ENCODE data around the gene PREX1.
"Not testable (repeated sequence)": the region's sequence is repeated elsewhere in the genome, so short reads cannot be mapped to it uniquely, and the experiment has no call there.

PREX1 gene

GRCh38 chr20:48875233-48875913 lies 47.6 kb upstream of the PREX1 start:
- no peaks in the 10 kb centered on the region for H3K36me3 ChIP-seq (ENCODE audit: insufficient read depth)
- no peaks in the 10 kb centered on the region for H3K79me2 ChIP-seq (ENCODE audit: insufficient read depth, low read depth)
- no peak overlapping the region for H3K4me2 ChIP-seq
- no peaks in the 10 kb centered on the region for H3K4me1 ChIP-seq (ENCODE audit: low read depth, poor library complexity, severe bottlenecking)
- H2AFZ ChIP-seq (ENCODE audit: low read depth): no peak overlapping the region
- H3K4me3 ChIP-seq (IDR thresholded peaks at IDR 0.05; ENCODE audit: insufficient read depth, low read depth, low read length): no peak overlapping the region
- no peaks in the 10 kb centered on the region for H3K27me3 ChIP-seq (ENCODE audit: insufficient read depth, low read depth)
- H3K9ac ChIP-seq: no peak overlapping the region
- H4K20me1 ChIP-seq (ENCODE audit: insufficient read depth): no peaks in the 10 kb centered on the region
- TF ChIP-seq CTCF (conservative IDR thresholded peaks at IDR 0.05; ENCODE audit: low read depth, low read length): no peak
- H3K27ac ChIP-seq: no peak overlapping the region

DNA sequence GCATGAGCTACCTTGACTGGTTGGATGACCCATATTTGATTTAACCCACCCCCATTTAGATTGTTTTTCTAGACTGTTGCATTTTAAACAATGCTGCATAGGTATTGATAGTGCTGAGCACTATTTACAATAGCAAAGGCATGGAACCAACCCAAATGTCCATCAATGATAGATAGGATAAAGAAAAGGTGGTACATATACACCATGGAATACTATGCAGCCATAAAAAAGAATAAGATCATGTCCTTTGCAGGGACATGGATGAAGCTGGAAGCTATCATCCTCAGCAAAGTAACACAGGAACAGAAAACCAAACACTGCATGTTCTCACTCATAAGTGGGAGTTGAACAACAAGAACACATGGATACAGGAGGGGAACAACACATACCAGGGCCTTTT lies 41.6 kb upstream of the PREX1 start:
- H3K4me1 ChIP-seq (ENCODE audit: low read depth, poor library complexity, severe bottlenecking); H3K4me3 ChIP-seq (IDR thresholded peaks at IDR 0.05; ENCODE audit: insufficient read depth, low read depth, low read length); H3K27me3 ChIP-seq (ENCODE audit: insufficient read depth, low read depth); H3K9ac ChIP-seq; H2AFZ ChIP-seq (ENCODE audit: low read depth); H3K27ac ChIP-seq; H3K36me3 ChIP-seq (ENCODE audit: insufficient read depth); H3K4me2 ChIP-seq; H4K20me1 ChIP-seq (ENCODE audit: insufficient read depth); H3K79me2 ChIP-seq (ENCODE audit: insufficient read depth, low read depth): not testable (repeated sequence)

DNA sequence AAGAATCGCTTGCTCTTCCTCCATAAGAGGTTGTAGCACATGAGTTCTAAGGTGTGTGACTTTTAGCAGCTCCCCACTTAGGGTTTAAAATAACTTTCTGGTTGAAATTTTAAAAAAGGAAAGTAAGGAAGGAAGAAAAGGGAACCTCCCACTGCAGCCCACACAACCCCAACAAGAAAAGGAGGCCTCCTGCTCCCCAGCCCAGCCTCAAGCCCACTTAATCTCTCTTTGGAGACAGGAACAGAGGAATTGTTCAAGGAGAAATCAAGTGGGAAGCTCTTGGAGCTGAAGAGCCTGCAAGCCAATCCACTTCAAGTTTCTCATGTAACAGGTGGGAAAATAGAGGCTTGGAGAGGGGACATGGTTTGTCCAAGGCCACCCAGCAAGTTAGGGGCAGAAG lies 39.1 kb upstream of the PREX1 start:
- H3K27ac ChIP-seq: no peak overlapping the region
- H2AFZ ChIP-seq (ENCODE audit: low read depth): no peak overlapping the region
- H3K36me3 ChIP-seq (ENCODE audit: insufficient read depth): no peaks in the 10 kb centered on the region
- H4K20me1 ChIP-seq (ENCODE audit: insufficient read depth): no peaks in the 10 kb centered on the region
- no peak for TF ChIP-seq CTCF (conservative IDR thresholded peaks at IDR 0.05; ENCODE audit: low read depth, low read length)
- H3K9ac ChIP-seq: no peak overlapping the region
- H3K4me3 ChIP-seq (IDR thresholded peaks at IDR 0.05; ENCODE audit: insufficient read depth, low read depth, low read length): no peak overlapping the region
- H3K4me1 ChIP-seq (ENCODE audit: low read depth, poor library complexity, severe bottlenecking): no peaks in the 10 kb centered on the region
- no peaks in the 10 kb centered on the region for H3K79me2 ChIP-seq (ENCODE audit: insufficient read depth, low read depth)
- no peak overlapping the region for H3K4me2 ChIP-seq
- H3K27me3 ChIP-seq (ENCODE audit: insufficient read depth, low read depth): peaks cover 3% of the 10 kb centered on the region; the same call in 1 of the 2 replicates

- no peak for TF ChIP-seq CTCF (conservative IDR thresholded peaks at IDR 0.05; ENCODE audit: low read depth, low read length)
- Histone ChIP-seq H3K27me3 (ENCODE audit: insufficient read depth, low read depth) (peaks cover 3% of the 10 kb centered on the region; the same call in 1 of the 2 replicates), H3K36me3 (ENCODE audit: insufficient read depth) (no peaks in the 10 kb centered on the region), H2AFZ (ENCODE audit: low read depth) (no peak overlapping the region), H3K4me2 (no peak overlapping the region), H3K27ac (no peak overlapping the region), H4K20me1 (ENCODE audit: insufficient read depth) (no peaks in the 10 kb centered on the region), H3K79me2 (ENCODE audit: insufficient read depth, low read depth) (no peaks in the 10 kb centered on the region), H3K4me3 (IDR thresholded peaks at IDR 0.05; ENCODE audit: insufficient read depth, low read depth, low read length) (no peak overlapping the region), H3K4me1 (ENCODE audit: low read depth, poor library complexity, severe bottlenecking) (no peaks in the 10 kb centered on the region), H3K9ac (no peak overlapping the region)
These were observed 37.0 kb upstream of the PREX1 start for GRCh38 chr20:48864738-48865318.

- TF ChIP-seq CTCF (conservative IDR thresholded peaks at IDR 0.05; ENCODE audit: low read depth, low read length): no peak
- Histone ChIP-seq H3K27me3 (ENCODE audit: insufficient read depth, low read depth) (peaks cover 3% of the 10 kb centered on the region; the same call in 1 of the 2 replicates), H3K4me2 (no peak overlapping the region), H3K27ac (no peak overlapping the region), H3K4me3 (IDR thresholded peaks at IDR 0.05; ENCODE audit: insufficient read depth, low read depth, low read length) (no peak overlapping the region), H3K4me1 (ENCODE audit: low read depth, poor library complexity, severe bottlenecking) (no peaks in the 10 kb centered on the region), H3K9ac (no peak overlapping the region), H3K36me3 (ENCODE audit: insufficient read depth) (no peaks in the 10 kb centered on the region), H3K79me2 (ENCODE audit: insufficient read depth, low read depth) (no peaks in the 10 kb centered on the region), H2AFZ (ENCODE audit: low read depth) (no peak overlapping the region), H4K20me1 (ENCODE audit: insufficient read depth) (no peaks in the 10 kb centered on the region)
These were observed 36.5 kb upstream of the PREX1 start for GRCh38 chr20:48864254-48864653.
